K562 (cell line): ENCODE data around the gene SLC43A1. TPM values are rescaled to one million over a fixed set of nuclear protein-coding genes. Genes with fewer than 3 reads are reported as not detected.

Source experiments
- COPS2 ChIP-seq: fragments of 450-650 bp; conservative IDR thresholded peaks from 2 replicates; pipeline ENCODE4 v1.6.1; 2016; ENCODE audit warnings: mild to moderate bottlenecking, moderate library complexity
- GTF2A2 ChIP-seq: IDR thresholded peaks from 2 replicates; pipeline ENCODE4 v1.6.1; 2016; ENCODE audit warnings: mild to moderate bottlenecking, missing genetic modification characterization, missing compliant biosample characterization
- HMGN3 ChIP-seq: IDR thresholded peaks from 2 replicates; pipeline ENCODE4 v1.6.1; 2011; ENCODE audit warnings: borderline replicate concordance, low read depth, mild to moderate bottlenecking, mixed read lengths, low read length; ENCODE audit not compliant: insufficient read length; ENCODE audit errors: extremely low read depth
- PHF8 ChIP-seq: fragments of 200-600 bp; sonication (generic); IDR thresholded peaks from 2 replicates; pipeline ENCODE4 v1.6.1; 2012; ENCODE audit warnings: mixed run types, mild to moderate bottlenecking, inconsistent platforms, low read length, moderate library complexity, borderline replicate concordance
- PTRF ChIP-seq: fragments of 450-650 bp; IDR thresholded peaks from 2 replicates; pipeline ENCODE4 v1.6.1; 2016; ENCODE audit warnings: mild to moderate bottlenecking, missing genetic modification characterization, missing compliant biosample characterization
- RFX1 ChIP-seq: fragments of 450-650 bp; IDR thresholded peaks from 2 replicates; pipeline ENCODE4 v1.6.1; 2016; ENCODE audit warnings: mild to moderate bottlenecking, moderate library complexity
- SPI1 ChIP-seq: IDR thresholded peaks from 2 replicates; pipeline ENCODE4 v1.6.1; 2011; ENCODE audit warnings: low read depth, low read length, control low read depth, borderline replicate concordance
- SRSF7 ChIP-seq: fragments of 200-400 bp; formaldehyde crosslinking; optimal IDR thresholded peaks from 2 replicates; pipeline ENCODE3; 2017; ENCODE audit warnings: mild to moderate bottlenecking, low read depth, low read length
- SUPT5H ChIP-seq: fragments of 450-650 bp; IDR thresholded peaks from 2 replicates; pipeline ENCODE4 v1.6.1; 2016
- TCF7L2 ChIP-seq: fragments of 150-350 bp; IDR thresholded peaks from 2 replicates; pipeline ENCODE4 v1.6.1; 2016; ENCODE audit warnings: low read depth, mild to moderate bottlenecking, low read length, moderate library complexity
- TEAD4 ChIP-seq, 2 experiments: sonication (generic) in 1 of 2; formaldehyde crosslinking in 1 of 2; IDR thresholded peaks; 2 replicates each; pipeline versions ENCODE4 v1.6.1 to v1.8.0; 2012 to 2022; ENCODE audit warnings: borderline replicate concordance in 1 of 2, inconsistent platforms in 1 of 2, low read length in 1 of 2, mild to moderate bottlenecking in 1 of 2, missing genetic modification reagents in 1 of 2
- ZNF764 ChIP-seq: fragments of 250-450 bp; sonication (Bioruptor Pico); IDR thresholded peaks from 2 replicates; pipeline ENCODE4 v1.4.0; 2020; ENCODE audit warnings: low read depth, mild to moderate bottlenecking, moderate library complexity
- polyA plus RNA-seq, 8 experiments: library from polyadenylated mRNA; depleted of rRNA in 4 of 8; stranded (reverse) in 5 of 8; unstranded in 3 of 8; fragments of >200 nt; fragmentation: Nextera tagmentation in 2 of 8; fragmentation: Illumina TruSeq in 1 of 8; extraction: Ambion mirVana in 2 of 8; extraction: Trizol in 1 of 8; gene quantifications; 2 replicates each; pipeline versions ENCODE4 v1.2.1 to v1.2.3, GENCODE V29; 2011 to 2014; ENCODE audit warnings: inconsistent platforms in 1 of 8, missing spikeins in 1 of 8
- total RNA-seq, 7 experiments: library from RNA; depleted of rRNA in 6 of 7; stranded (reverse); fragments of >200 nt in 6 of 7; fragmentation: Illumina TruSeq in 2 of 7; extraction: Trizol in 2 of 7; gene quantifications; 2 replicates each; pipeline versions ENCODE4 v1.2.1 to v1.2.3, GENCODE V29; 2011 to 2021; ENCODE audit warnings: low replicate concordance in 1 of 7
- TF ChIP-seq, protein P1 (sequence below): fragments of 450-650 bp; IDR thresholded peaks from 2 replicates; pipeline ENCODE4 v1.6.1; 2018; ENCODE audit warnings: mild to moderate bottlenecking, low read depth; ENCODE audit not compliant: partially characterized antibody
- TF ChIP-seq, protein P2 (sequence below): sonication (generic); formaldehyde crosslinking; IDR thresholded peaks from 2 replicates; pipeline ENCODE4 v1.8.0; 2022; ENCODE audit warnings: missing genetic modification reagents, mild to moderate bottlenecking, borderline replicate concordance
- TF ChIP-seq, protein P3 (sequence below), 2 experiments: fragments of 450-650 bp in 1 of 2; sonication (generic) in 1 of 2; formaldehyde crosslinking in 1 of 2; IDR thresholded peaks in 1 of 2; conservative IDR thresholded peaks in 1 of 2; 2 replicates each; pipeline versions ENCODE4 v1.6.1 to v1.8.1; 2016 to 2023; ENCODE audit warnings: mild to moderate bottlenecking in 2 of 2, moderate library complexity in 2 of 2, inconsistent platforms in 1 of 2, missing genetic modification reagents in 1 of 2
- TF ChIP-seq, protein P4 (sequence below): sonication (generic); formaldehyde crosslinking; IDR thresholded peaks from 2 replicates; pipeline ENCODE4 v1.9.0; 2022; ENCODE audit warnings: mild to moderate bottlenecking, missing genetic modification reagents
- TF ChIP-seq, protein P5 (sequence below): fragments of 450-650 bp; IDR thresholded peaks from 2 replicates; pipeline ENCODE4 v1.6.1; 2018; ENCODE audit not compliant: partially characterized antibody

SLC43A1 gene
- total and polyA plus RNA-seq, 9 of the 15 experiments (the other 6 are each of a cell fraction or from before 2014, with no cell fraction given), result 2.6 to 41.8 (median 24.6) TPM

DNA sequence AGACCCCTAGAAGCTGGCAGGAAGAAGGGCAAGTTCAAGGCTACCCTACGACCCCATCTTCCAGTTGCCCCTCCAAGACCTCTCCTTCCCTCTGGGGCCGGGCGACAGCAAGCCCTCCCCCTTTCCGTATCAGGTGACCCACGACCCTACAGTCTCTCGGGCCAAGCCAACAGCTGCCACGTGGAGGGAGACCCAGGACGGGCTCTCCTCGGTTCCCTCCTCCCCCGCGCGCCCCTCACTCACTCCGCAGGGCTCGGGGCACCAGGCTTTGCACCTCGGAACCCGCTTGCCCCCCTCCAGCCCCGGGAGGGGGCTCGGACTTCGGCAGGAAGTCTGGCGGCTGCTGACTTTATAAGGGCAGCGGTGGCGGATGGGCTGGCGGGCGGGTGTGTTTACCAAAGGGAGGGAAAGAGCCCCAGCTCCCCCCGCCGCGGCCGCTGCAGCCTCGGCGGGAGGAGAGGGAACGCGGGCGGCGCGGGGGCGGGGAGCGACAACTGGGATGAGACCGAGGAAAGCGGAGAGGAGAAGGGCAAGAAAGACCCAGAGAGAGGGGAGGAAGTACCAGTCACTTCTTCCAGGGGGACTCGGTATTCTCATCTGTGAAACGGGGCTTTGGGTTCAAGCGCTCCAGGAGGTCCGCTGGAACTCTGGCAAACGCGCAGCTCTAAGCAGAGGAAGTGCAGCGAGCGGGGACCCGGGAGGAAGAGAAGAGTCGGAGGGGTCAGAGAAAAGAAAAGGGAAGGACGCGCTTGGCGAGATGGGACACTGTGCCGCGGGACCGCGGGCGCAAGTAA, 767 bp downstream of the SLC43A1 start (continued):
- TF ChIP-seq, protein P1, sequence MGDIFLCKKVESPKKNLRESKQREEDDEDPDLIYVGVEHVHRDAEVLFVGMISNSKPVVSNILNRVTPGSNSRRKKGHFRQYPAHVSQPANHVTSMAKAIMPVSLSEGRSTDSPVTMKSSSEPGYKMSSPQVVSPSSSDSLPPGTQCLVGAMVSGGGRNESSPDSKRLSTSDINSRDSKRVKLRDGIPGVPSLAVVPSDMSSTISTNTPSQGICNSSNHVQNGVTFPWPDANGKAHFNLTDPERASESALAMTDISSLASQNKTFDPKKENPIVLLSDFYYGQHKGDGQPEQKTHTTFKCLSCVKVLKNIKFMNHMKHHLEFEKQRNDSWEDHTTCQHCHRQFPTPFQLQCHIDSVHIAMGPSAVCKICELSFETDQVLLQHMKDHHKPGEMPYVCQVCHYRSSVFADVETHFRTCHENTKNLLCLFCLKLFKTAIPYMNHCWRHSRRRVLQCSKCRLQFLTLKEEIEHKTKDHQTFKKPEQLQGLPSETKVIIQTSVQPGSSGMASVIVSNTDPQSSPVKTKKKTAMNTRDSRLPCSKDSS, result no peak
- TF ChIP-seq RFX1 (no peak), SRSF7 (no peak), SUPT5H (peak; percentile 33; the same call in 1 of the 2 replicates), PHF8 (peak; percentile 46; the same call in 1 of the 2 replicates), HMGN3 (peak; percentile 23), TEAD4 (IDR thresholded peaks at IDR 0.05; ENCODE audit: low read length) (no peak), TEAD4 (CRISPR knock-in tag; IDR thresholded peaks at IDR 0.05; ENCODE audit: borderline replicate concordance) (no peak), TCF7L2 (no peak), COPS2 (no peak), PTRF (tag) (no peak), ZNF764 (CRISPR knock-in tag) (no peak), SPI1 (peak; percentile 74), GTF2A2 (tag) (no peak)
- TF ChIP-seq, protein P2, sequence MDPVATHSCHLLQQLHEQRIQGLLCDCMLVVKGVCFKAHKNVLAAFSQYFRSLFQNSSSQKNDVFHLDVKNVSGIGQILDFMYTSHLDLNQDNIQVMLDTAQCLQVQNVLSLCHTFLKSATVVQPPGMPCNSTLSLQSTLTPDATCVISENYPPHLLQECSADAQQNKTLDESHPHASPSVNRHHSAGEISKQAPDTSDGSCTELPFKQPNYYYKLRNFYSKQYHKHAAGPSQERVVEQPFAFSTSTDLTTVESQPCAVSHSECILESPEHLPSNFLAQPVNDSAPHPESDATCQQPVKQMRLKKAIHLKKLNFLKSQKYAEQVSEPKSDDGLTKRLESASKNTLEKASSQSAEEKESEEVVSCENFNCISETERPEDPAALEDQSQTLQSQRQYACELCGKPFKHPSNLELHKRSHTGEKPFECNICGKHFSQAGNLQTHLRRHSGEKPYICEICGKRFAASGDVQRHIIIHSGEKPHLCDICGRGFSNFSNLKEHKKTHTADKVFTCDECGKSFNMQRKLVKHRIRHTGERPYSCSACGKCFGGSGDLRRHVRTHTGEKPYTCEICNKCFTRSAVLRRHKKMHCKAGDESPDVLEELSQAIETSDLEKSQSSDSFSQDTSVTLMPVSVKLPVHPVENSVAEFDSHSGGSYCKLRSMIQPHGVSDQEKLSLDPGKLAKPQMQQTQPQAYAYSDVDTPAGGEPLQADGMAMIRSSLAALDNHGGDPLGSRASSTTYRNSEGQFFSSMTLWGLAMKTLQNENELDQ (CRISPR knock-in tag), result no peak
- TF ChIP-seq, protein P3, sequence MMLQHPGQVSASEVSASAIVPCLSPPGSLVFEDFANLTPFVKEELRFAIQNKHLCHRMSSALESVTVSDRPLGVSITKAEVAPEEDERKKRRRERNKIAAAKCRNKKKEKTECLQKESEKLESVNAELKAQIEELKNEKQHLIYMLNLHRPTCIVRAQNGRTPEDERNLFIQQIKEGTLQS (IDR thresholded peaks at IDR 0.05), result no peak
- TF ChIP-seq, protein P3 (CRISPR knock-in tag; conservative IDR thresholded peaks at IDR 0.05), result no peak
- TF ChIP-seq, protein P4, sequence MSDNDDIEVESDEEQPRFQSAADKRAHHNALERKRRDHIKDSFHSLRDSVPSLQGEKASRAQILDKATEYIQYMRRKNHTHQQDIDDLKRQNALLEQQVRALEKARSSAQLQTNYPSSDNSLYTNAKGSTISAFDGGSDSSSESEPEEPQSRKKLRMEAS (CRISPR knock-in tag), result peak; percentile 65; the same call in 1 of the 2 replicates
- TF ChIP-seq, protein P5, sequence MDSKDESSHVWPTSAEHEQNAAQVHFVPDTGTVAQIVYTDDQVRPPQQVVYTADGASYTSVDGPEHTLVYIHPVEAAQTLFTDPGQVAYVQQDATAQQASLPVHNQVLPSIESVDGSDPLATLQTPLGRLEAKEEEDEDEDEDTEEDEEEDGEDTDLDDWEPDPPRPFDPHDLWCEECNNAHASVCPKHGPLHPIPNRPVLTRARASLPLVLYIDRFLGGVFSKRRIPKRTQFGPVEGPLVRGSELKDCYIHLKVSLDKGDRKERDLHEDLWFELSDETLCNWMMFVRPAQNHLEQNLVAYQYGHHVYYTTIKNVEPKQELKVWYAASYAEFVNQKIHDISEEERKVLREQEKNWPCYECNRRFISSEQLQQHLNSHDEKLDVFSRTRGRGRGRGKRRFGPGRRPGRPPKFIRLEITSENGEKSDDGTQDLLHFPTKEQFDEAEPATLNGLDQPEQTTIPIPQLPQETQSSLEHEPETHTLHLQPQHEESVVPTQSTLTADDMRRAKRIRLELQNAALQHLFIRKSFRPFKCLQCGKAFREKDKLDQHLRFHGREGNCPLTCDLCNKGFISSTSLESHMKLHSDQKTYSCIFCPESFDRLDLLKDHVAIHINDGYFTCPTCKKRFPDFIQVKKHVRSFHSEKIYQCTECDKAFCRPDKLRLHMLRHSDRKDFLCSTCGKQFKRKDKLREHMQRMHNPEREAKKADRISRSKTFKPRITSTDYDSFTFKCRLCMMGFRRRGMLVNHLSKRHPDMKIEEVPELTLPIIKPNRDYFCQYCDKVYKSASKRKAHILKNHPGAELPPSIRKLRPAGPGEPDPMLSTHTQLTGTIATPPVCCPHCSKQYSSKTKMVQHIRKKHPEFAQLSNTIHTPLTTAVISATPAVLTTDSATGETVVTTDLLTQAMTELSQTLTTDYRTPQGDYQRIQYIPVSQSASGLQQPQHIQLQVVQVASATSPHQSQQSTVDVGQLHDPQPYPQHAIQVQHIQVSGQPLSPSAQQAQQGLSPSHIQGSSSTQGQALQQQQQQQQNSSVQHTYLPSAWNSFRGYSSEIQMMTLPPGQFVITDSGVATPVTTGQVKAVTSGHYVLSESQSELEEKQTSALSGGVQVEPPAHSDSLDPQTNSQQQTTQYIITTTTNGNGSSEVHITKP, result peak; percentile 77
